ENCODE measurements around the gene CD99.

DNA sequence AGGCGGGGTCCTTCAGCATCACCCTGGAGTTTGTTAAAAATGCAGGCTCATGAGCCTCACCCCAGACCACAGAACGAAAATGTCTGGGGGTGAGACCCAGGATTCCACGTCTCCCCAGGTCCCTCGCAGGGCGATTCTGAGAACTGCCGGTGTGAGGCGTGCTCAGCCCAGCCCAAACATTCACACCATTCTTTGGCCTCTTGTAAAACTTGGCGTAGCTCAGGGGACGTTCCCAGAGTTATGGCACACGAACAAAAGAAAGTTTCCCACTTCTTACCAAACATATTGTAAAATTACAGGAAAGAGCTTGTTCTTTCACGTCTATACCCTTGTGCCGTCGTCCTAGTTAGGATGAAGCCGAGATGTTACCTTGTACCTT, 12.9 kb downstream of the CD99 start:
- TF ChIP-seq CTCF (IDR thresholded peaks at IDR 0.05) (peak; percentile 15 to 63 (median 41)), POLR2A (IDR thresholded peaks at IDR 0.05) (no peak), POLR2AphosphoS5 (IDR thresholded peaks at IDR 0.05) (peak; percentile 91)
